Glomerular visceral epithelial cell (primary cell): ENCODE data around the gene MSANTD1.

Experiments
- DNase-seq: peaks from one replicate; pipeline ENCODE4 v3.0.0-alpha.2; 2016; ENCODE audit errors: extremely low spot score

MSANTD1 gene

GRCh38 chr4:3263053-3263875, 14.3 kb downstream of the MSANTD1 start:
- DNase-seq: no peak

GRCh38 chr4:3263876-3264193, 14.9 kb downstream of the MSANTD1 start:
- DNase-seq: no peak

- no peak for DNase-seq
These were observed 17.1 kb downstream of the MSANTD1 start for GRCh38 chr4:3266076-3266475.

- no peak for DNase-seq
These were observed 18.8 kb downstream of the MSANTD1 start for GRCh38 chr4:3267576-3268394.

GRCh38 chr4:3268395-3269104, 19.6 kb downstream of the MSANTD1 start:
- no peak for DNase-seq

GRCh38 chr4:3269105-3269927, 20.4 kb downstream of the MSANTD1 start:
- DNase-seq: no peak

GRCh38 chr4:3269991-3270611, 21.1 kb downstream of the MSANTD1 start:
- DNase-seq: no peak

- no peak for DNase-seq
These were observed 22.2 kb downstream of the MSANTD1 start for GRCh38 chr4:3271131-3271530.

GRCh38 chr4:3276986-3277385, 28.0 kb downstream of the MSANTD1 start:
- DNase-seq: no peak

GRCh38 chr4:3280466-3280865, 31.5 kb downstream of the MSANTD1 start:
- no peak for DNase-seq

- no peak for DNase-seq
These were observed 34.5 kb downstream of the MSANTD1 start for GRCh38 chr4:3283483-3283882.

- no peak for DNase-seq
These were observed 35.0 kb downstream of the MSANTD1 start for GRCh38 chr4:3283916-3284315.

GRCh38 chr4:3284734-3285557, 36.0 kb downstream of the MSANTD1 start:
- no peak for DNase-seq

- DNase-seq: no peak
These were observed 36.8 kb downstream of the MSANTD1 start for GRCh38 chr4:3285558-3286334.

- no peak for DNase-seq
These were observed 37.6 kb downstream of the MSANTD1 start for GRCh38 chr4:3286335-3287175.

- DNase-seq: no peak
These were observed 38.5 kb downstream of the MSANTD1 start for GRCh38 chr4:3287271-3287971.

GRCh38 chr4:3287972-3288570, 39.1 kb downstream of the MSANTD1 start:
- DNase-seq: no peak
